Kidney (tissue), 14 donors: Measurements from ENCODE around the gene HTT-AS. TPM values are rescaled to one million over a fixed set of nuclear protein-coding genes. Genes with fewer than 3 reads are reported as not detected.
A peak's percentile ranks its signal among the peaks of the same experiment; 100 is the strongest.

Experiments
- DNase-seq, 5 donors: peaks; one replicate each; pipeline ENCODE4 v3.0.0-alpha.2; 2013 to 2020
- FAIRE-seq: peaks from 2 replicates; lab custom pipeline; 2012; peaks lifted over from hg19 to GRCh38; lab: Jason Lieb, UNC
- H3K27ac ChIP-seq, 2 donors: one replicate each; pipeline ENCODE4 v1.7.0; 2013; ENCODE audit warnings: low read depth in 2 of 2, low read length in 2 of 2, inconsistent platforms in 1 of 2
- H3K27me3 ChIP-seq: one replicate; pipeline ENCODE4 v1.7.1; 2013; ENCODE audit warnings: low read length, inconsistent platforms; ENCODE audit not compliant: control insufficient read depth, insufficient read depth
- H3K36me3 ChIP-seq, 3 donors: one replicate each; pipeline versions ENCODE4 v1.7.0 to v1.7.1; 2013; ENCODE audit warnings: low read length in 3 of 3, control low read depth in 1 of 3, inconsistent platforms in 1 of 3; ENCODE audit not compliant: insufficient read depth in 3 of 3, control insufficient read depth in 2 of 3
- H3K4me1 ChIP-seq, 3 donors: one replicate each; pipeline versions ENCODE4 v1.7.0 to v1.7.1; 2013; ENCODE audit warnings: low read length in 3 of 3, inconsistent platforms in 1 of 3, low read depth in 1 of 3; ENCODE audit not compliant: control insufficient read depth in 2 of 3, insufficient read depth in 2 of 3
- H3K4me3 ChIP-seq, 3 donors: one replicate each; pipeline versions ENCODE4 v1.7.0 to v1.8.1; 2013; ENCODE audit warnings: low read length in 3 of 3, control low read depth in 1 of 3, inconsistent platforms in 1 of 3
- H3K9ac ChIP-seq, 3 donors: one replicate each; pipeline versions ENCODE4 v1.7.0 to v1.7.1; 2013; ENCODE audit warnings: low read length in 3 of 3, control low read depth in 1 of 3, inconsistent platforms in 1 of 3
- H3K9me3 ChIP-seq, 3 donors: one replicate each; pipeline versions ENCODE4 v1.7.0 to v1.7.1; 2013; ENCODE audit warnings: low read length in 3 of 3, control low read depth in 1 of 3, inconsistent platforms in 1 of 3; ENCODE audit not compliant: control insufficient read depth in 2 of 3, insufficient read depth in 1 of 3
- CTCF ChIP-seq: IDR thresholded peaks from 3 replicates; pipeline ENCODE4 v1.5.1; 2012; ENCODE audit warnings: mild to moderate bottlenecking, moderate library complexity, borderline replicate concordance; ENCODE audit not compliant: insufficient read depth; ENCODE audit errors: extremely low read depth
- intact Hi-C: fragments of 100-400 bp; cut with DNase I; formaldehyde crosslinking; loops from one replicate; pipeline ENCODE4 v1.11.1; 2022
- polyA plus RNA-seq: library from polyadenylated mRNA; stranded (reverse); fragments of 350-450 nt; fragmentation: Illumina TruSeq; extraction: RNeasy Lipid Tissue Mini Kit (QIAGEN cat#74804); gene quantifications from one replicate; pipeline ENCODE4 v1.2.3, GENCODE V29; 2014; ENCODE audit warnings: low read depth, low replicate concordance; ENCODE audit not compliant: insufficient read depth
- total RNA-seq: library from RNA; stranded (reverse); fragmentation: NEBNext Ultra II Directional; extraction: Animal tissue kit (Norgen Biotek cat#: 25700); gene quantifications from one replicate; pipeline ENCODE4 v1.2.1, GENCODE V29; 2021
- donor health status: control.
- donor health status: control.
- donor health status: control.
- donor health status: control.
- donor health status: control.
- donor health status: DM: yes; HTN: yes; CAD: no.
- donor health status: Normal renal cell carcinoma (clear cell type).

Gene HTT-AS
- total and polyA plus RNA-seq, 2 donors from 2014 or later: not detected

- Histone ChIP-seq H3K9ac (no peak overlapping the region), H3K27ac (no peak overlapping the region), H3K36me3 (peaks cover 12 to 47% (median 43%) of the 10 kb centered on the region in 3 donors), H3K27me3 (no peaks in the 10 kb centered on the region), H3K4me3 (no peak overlapping the region), H3K9me3 (no peaks in the 10 kb centered on the region), H3K4me1 (peaks cover 0 to 5% (median 0%) of the 10 kb centered on the region in 3 donors)
- FAIRE-seq: no peak
- no peak for TF ChIP-seq CTCF
- intact Hi-C loops: no loop called here
- DNase-seq: no peak
Observed at GRCh38 chr4:3112609-3113469, 38.5 kb upstream of the HTT-AS start.

GRCh38 chr4:3112201-3112600, 37.9 kb upstream of the HTT-AS start:
- intact Hi-C loops: no loop called here
- peaks cover 0 to 6% (median 0%) of the 10 kb centered on the region in 3 donors for H3K4me1 ChIP-seq
- H3K9ac ChIP-seq: no peak overlapping the region
- no peaks in the 10 kb centered on the region for H3K27me3 ChIP-seq
- FAIRE-seq: no peak
- H3K9me3 ChIP-seq: no peaks in the 10 kb centered on the region
- DNase-seq: no peak
- peaks cover 15 to 53% (median 48%) of the 10 kb centered on the region in 3 donors for H3K36me3 ChIP-seq
- H3K4me3 ChIP-seq: no peak overlapping the region
- no peak for TF ChIP-seq CTCF
- H3K27ac ChIP-seq: no peak overlapping the region

- no peak for TF ChIP-seq CTCF
- Histone ChIP-seq H3K4me1 (peaks cover 0 to 9% (median 0%) of the 10 kb centered on the region in 3 donors), H3K4me3 (no peak overlapping the region), H3K27me3 (no peaks in the 10 kb centered on the region), H3K36me3 (peaks cover 13 to 50% (median 46%) of the 10 kb centered on the region in 3 donors), H3K27ac (peak overlapping the region in 1 of 2 donors; percentile 22), H3K9me3 (no peaks in the 10 kb centered on the region), H3K9ac (no peak overlapping the region)
- intact Hi-C loops: no loop called here
- FAIRE-seq (no peak), DNase-seq (peak in 1 of 5 donors; percentile 57)
Observed at GRCh38 chr4:3111461-3111860, 37.1 kb upstream of the HTT-AS start.
